H1 (cell line): ENCODE measurements around the gene TPBG. TPM values are rescaled to one million over a fixed set of nuclear protein-coding genes. Genes with fewer than 3 reads are reported as not detected.

Experiments
- BRCA1 ChIP-seq: IDR thresholded peaks from 2 replicates; pipeline ENCODE4 v1.6.1; 2012; ENCODE audit warnings: low read depth, low read length, improper control_type of control experiment
- SUZ12 ChIP-seq: fragments of 200-600 bp; sonication (generic); IDR thresholded peaks from 2 replicates; pipeline ENCODE4 v1.6.1; 2012; ENCODE audit warnings: mild to moderate bottlenecking, inconsistent platforms, low read length, moderate library complexity, mixed read lengths
- TCF12 ChIP-seq: IDR thresholded peaks from 2 replicates; pipeline ENCODE4 v1.6.1; 2011; ENCODE audit warnings: low read depth, mild to moderate bottlenecking, low read length
- polyA plus RNA-seq, 7 experiments: library from polyadenylated mRNA; depleted of rRNA in 3 of 7; stranded (reverse) in 5 of 7; unstranded in 2 of 7; fragments of >200 nt in 5 of 7; fragments of 200-250 nt in 2 of 7; gene quantifications; 1 replicate in 5 of 7; 2 replicates in 1 of 7; 4 replicates in 1 of 7; pipeline versions ENCODE4 v1.2.1 to v1.2.3, GENCODE V29; 2011 to 2013; ENCODE audit warnings: missing spikeins in 2 of 7, mixed read lengths in 2 of 7
- total RNA-seq: library from RNA; stranded (reverse); fragmentation: NEBNext Ultra II Directional; extraction: Animal tissue kit (Norgen Biotek cat#: 25700); gene quantifications from 2 replicates; pipeline ENCODE4 v1.2.1, GENCODE V29; 2021

TPBG gene
- total and polyA plus RNA-seq, 2 of the 8 experiments (the other 6 are each of a cell fraction or from before 2014, with no cell fraction given), result 28.4 to 33.6 TPM

GRCh38 chr6:82380566-82381185 is 17.1 kb downstream of the TPBG start (continued):
- TF ChIP-seq TCF12 (no peak), BRCA1 (no peak), SUZ12 (no peak)
